Activated CD8-positive, alpha-beta T cell treated with anti-CD3 and anti-CD28 coated beads, Interleukin-2, amount 10 ng/mL, durations not matched to agents 7 days and 5 days (primary cell): ENCODE measurements around the gene SYNJ1. TPM values are rescaled to one million over a fixed set of nuclear protein-coding genes. Genes with fewer than 3 reads are reported as not detected.
"Not testable (repeated sequence)": the region's sequence is repeated elsewhere in the genome, so short reads cannot be mapped to it uniquely, and the experiment has no call there.

ENCODE experiments used
- ATAC-seq: fragments of 150-1000 bp; cut with Tn5 transposase; one replicate; pipeline ENCODE4 v1.10.0; 2021; ENCODE audit warnings: moderate library complexity
- CTCF ChIA-PET: fragments of 350-600 bp; sonication (Branson Sonifier 250); formaldehyde crosslinking; loops from one replicate; lab custom pipeline; 2021; ENCODE audit warnings: antibody characterized with exemption; lab: Charles Lee
- POLR2A ChIA-PET: fragments of 350-600 bp; sonication (Branson Sonifier 250); formaldehyde crosslinking; loops from one replicate; lab custom pipeline; 2021; ENCODE audit warnings: antibody characterized with exemption; lab: Charles Lee
- DNase-seq: peaks from one replicate; pipeline ENCODE4 v3.0.0-alpha.2; 2020
- H3K27ac Mint-ChIP-seq: one replicate; pipeline ENCODE4 v1.8.0; 2021; ENCODE audit warnings: mild to moderate bottlenecking, mixed read lengths
- H3K27me3 Mint-ChIP-seq: one replicate; pipeline ENCODE4 v1.8.0; 2021; ENCODE audit warnings: low read depth, mixed read lengths
- H3K36me3 Mint-ChIP-seq: one replicate; pipeline ENCODE4 v1.8.0; 2021; ENCODE audit warnings: low read depth, mixed read lengths
- H3K4me1 Mint-ChIP-seq: one replicate; pipeline ENCODE4 v1.8.0; 2021; ENCODE audit warnings: low read depth, mixed read lengths
- H3K4me3 Mint-ChIP-seq: one replicate; pipeline ENCODE4 v1.8.0; 2021; ENCODE audit warnings: mild to moderate bottlenecking, mixed read lengths
- H3K9me3 Mint-ChIP-seq: one replicate; pipeline ENCODE4 v1.8.0; 2022; ENCODE audit warnings: mixed read lengths; ENCODE audit not compliant: insufficient read depth
- total RNA-seq, 2 experiments: library from RNA; stranded (reverse); gene quantifications; one replicate each; pipeline ENCODE4 v1.2.3, GENCODE V29; 2021

SYNJ1 gene
- total RNA-seq, 2 experiments from 2014 or later, result 16.0 to 21.8 TPM

GRCh38 chr21:32693581-32693980 lies 34.2 kb downstream of the SYNJ1 start:
- H3K36me3 Mint-ChIP-seq, result peaks cover 2% of the 10 kb centered on the region
- no peak overlapping the region for H3K27ac Mint-ChIP-seq
- CTCF ChIA-PET, result no interaction called here
- ATAC-seq (no peak), DNase-seq (no peak)
- no peak overlapping the region for H3K4me3 Mint-ChIP-seq
- no peaks in the 10 kb centered on the region for H3K27me3 Mint-ChIP-seq
- POLR2A ChIA-PET, result no interaction called here
- H3K4me1 Mint-ChIP-seq, result no peaks in the 10 kb centered on the region
- no peaks in the 10 kb centered on the region for H3K9me3 Mint-ChIP-seq

- Mint-ChIP-seq H3K36me3 (peaks cover 6% of the 10 kb centered on the region), H3K27ac (no peak overlapping the region), H3K4me1 (no peaks in the 10 kb centered on the region), H3K4me3 (no peak overlapping the region), H3K9me3 (no peaks in the 10 kb centered on the region), H3K27me3 (no peaks in the 10 kb centered on the region)
- DNase-seq (no peak), ATAC-seq (no peak)
- CTCF ChIA-PET, result interaction anchor here (1.0 kb wide), 1 partner anchor 12 kb away, joined by 3 read pairs; no protein-coding TSS in a partner anchor
- POLR2A ChIA-PET, result no interaction called here
Measured at GRCh38 chr21:32690085-32690484, 37.7 kb downstream of the SYNJ1 start.

GRCh38 chr21:32687643-32688345 lies 40.0 kb downstream of the SYNJ1 start:
- Mint-ChIP-seq H3K9me3 (no peaks in the 10 kb centered on the region), H3K36me3 (peaks cover 9% of the 10 kb centered on the region), H3K4me3 (no peak overlapping the region), H3K27ac (no peak overlapping the region), H3K4me1 (no peaks in the 10 kb centered on the region), H3K27me3 (no peaks in the 10 kb centered on the region)
- no peak for ATAC-seq
- ChIA-PET POLR2A (no interaction called here), CTCF (no interaction called here)
- DNase-seq, result no peak

GRCh38 chr21:32682696-32683474 lies 44.9 kb downstream of the SYNJ1 start:
- Mint-ChIP-seq H3K4me3 (no peak overlapping the region), H3K27ac (no peak overlapping the region), H3K4me1 (no peaks in the 10 kb centered on the region), H3K9me3 (no peaks in the 10 kb centered on the region), H3K36me3 (peaks cover 13% of the 10 kb centered on the region), H3K27me3 (no peaks in the 10 kb centered on the region)
- POLR2A ChIA-PET, result interaction anchor here (0.5 to 1.3 kb wide), 2 partner anchors 44 to 178 kb away, joined by 3 read pairs; no protein-coding TSS in a partner anchor
- CTCF ChIA-PET, result interaction anchor here (0.7 to 1.2 kb wide), 3 partner anchors 17 to 444 kb away, joined by 3 read pairs; no protein-coding TSS in a partner anchor
- no peak for ATAC-seq
- DNase-seq, result no peak

- POLR2A ChIA-PET, result no interaction called here
Measured at GRCh38 chr21:32674731-32675130, 53.1 kb downstream of the SYNJ1 start.

GRCh38 chr21:32674038-32674437 lies 53.8 kb downstream of the SYNJ1 start:
- POLR2A ChIA-PET, result no interaction called here
- H3K9me3 Mint-ChIP-seq, result no peaks in the 10 kb centered on the region
- peaks cover 2% of the 10 kb centered on the region for H3K4me1 Mint-ChIP-seq
- no peak overlapping the region for H3K4me3 Mint-ChIP-seq
- H3K36me3 Mint-ChIP-seq, result peaks cover 22% of the 10 kb centered on the region
- no peak for ATAC-seq
- CTCF ChIA-PET, result interaction anchor here (0.6 kb wide), 1 partner anchor 338 kb away, joined by 3 read pairs; no protein-coding TSS in a partner anchor
- DNase-seq, result no peak
- H3K27me3 Mint-ChIP-seq, result no peaks in the 10 kb centered on the region
- H3K27ac Mint-ChIP-seq, result no peak overlapping the region

More at GRCh38 chr21:32674731-32675130, 53.1 kb downstream of the SYNJ1 start:
- DNase-seq, result no peak
- ATAC-seq, result no peak
- H3K4me3 Mint-ChIP-seq, result no peak overlapping the region
- peaks cover 2% of the 10 kb centered on the region for H3K4me1 Mint-ChIP-seq
- peaks cover 23% of the 10 kb centered on the region for H3K36me3 Mint-ChIP-seq
- H3K27ac Mint-ChIP-seq, result no peak overlapping the region
- no peaks in the 10 kb centered on the region for H3K9me3 Mint-ChIP-seq
- CTCF ChIA-PET, result no interaction called here
- H3K27me3 Mint-ChIP-seq, result no peaks in the 10 kb centered on the region

GRCh38 chr21:32666258-32666657 lies 61.6 kb downstream of the SYNJ1 start:
- Mint-ChIP-seq H3K4me3 (no peak overlapping the region), H3K36me3 (peaks cover 54% of the 10 kb centered on the region), H3K27ac (no peak overlapping the region), H3K27me3 (no peaks in the 10 kb centered on the region), H3K9me3 (peaks cover 15% of the 10 kb centered on the region), H3K4me1 (no peaks in the 10 kb centered on the region)
- CTCF ChIA-PET, result interaction anchor here (1.6 kb wide), 1 partner anchor 13 kb away, joined by 4 read pairs; no protein-coding TSS in a partner anchor
- POLR2A ChIA-PET, result no interaction called here
- ATAC-seq (no peak), DNase-seq (no peak)

- ATAC-seq, result not testable (repeated sequence)
- H3K36me3 Mint-ChIP-seq, result peaks cover 67% of the 10 kb centered on the region
Measured at GRCh38 chr21:32664095-32664494, 63.7 kb downstream of the SYNJ1 start.

GRCh38 chr21:32661981-32662380 lies 65.8 kb downstream of the SYNJ1 start:
- DNase-seq, POLR2A ChIA-PET, ATAC-seq, H3K27me3 Mint-ChIP-seq, H3K4me1 Mint-ChIP-seq, H3K4me3 Mint-ChIP-seq, CTCF ChIA-PET, H3K27ac Mint-ChIP-seq: not testable (repeated sequence)
- peaks cover 74% of the 10 kb centered on the region for H3K36me3 Mint-ChIP-seq
- H3K9me3 Mint-ChIP-seq, result peaks cover 21% of the 10 kb centered on the region

More at GRCh38 chr21:32664095-32664494, 63.7 kb downstream of the SYNJ1 start:
- H3K27ac Mint-ChIP-seq, DNase-seq, CTCF ChIA-PET, H3K27me3 Mint-ChIP-seq, H3K4me1 Mint-ChIP-seq, H3K4me3 Mint-ChIP-seq: not testable (repeated sequence)
- POLR2A ChIA-PET, result interaction anchor here (0.7 kb wide), 1 partner anchor 83 kb away, joined by 3 read pairs; no protein-coding TSS in a partner anchor
- peaks cover 15% of the 10 kb centered on the region for H3K9me3 Mint-ChIP-seq

- H3K4me1 Mint-ChIP-seq, H3K4me3 Mint-ChIP-seq, CTCF ChIA-PET, DNase-seq, H3K27me3 Mint-ChIP-seq, ATAC-seq, POLR2A ChIA-PET, H3K27ac Mint-ChIP-seq: not testable (repeated sequence)
- peaks cover 21% of the 10 kb centered on the region for H3K9me3 Mint-ChIP-seq
- H3K36me3 Mint-ChIP-seq, result peaks cover 79% of the 10 kb centered on the region
Measured at GRCh38 chr21:32661026-32661782, 66.6 kb downstream of the SYNJ1 start.

GRCh38 chr21:32658524-32658923 lies 69.3 kb downstream of the SYNJ1 start:
- H3K36me3 Mint-ChIP-seq, result peaks cover 57% of the 10 kb centered on the region
- ATAC-seq, result no peak
- POLR2A ChIA-PET, result no interaction called here
- H3K9me3 Mint-ChIP-seq, result peaks cover 6% of the 10 kb centered on the region
- DNase-seq, result no peak
- H3K4me3 Mint-ChIP-seq, result no peak overlapping the region
- H3K4me1 Mint-ChIP-seq, result no peaks in the 10 kb centered on the region
- H3K27ac Mint-ChIP-seq, result no peak overlapping the region
- H3K27me3 Mint-ChIP-seq, result no peaks in the 10 kb centered on the region
- CTCF ChIA-PET, result interaction anchor here (3.4 kb wide), 1 partner anchor 167 kb away, joined by 18 read pairs; no protein-coding TSS in a partner anchor
